ENCODE results near the gene TIPARP.

GRCh38 chr3:156726456-156726855 is 52.1 kb downstream of the TIPARP start:
- no peak for TF ChIP-seq POLR2AphosphoS5 (IDR thresholded peaks at IDR 0.05; ENCODE audit: low read depth, low read length)
- TF ChIP-seq SIN3A (IDR thresholded peaks at IDR 0.05; ENCODE audit: borderline replicate concordance, insufficient read depth, low read length): no peak
- TF ChIP-seq TAF1 (IDR thresholded peaks at IDR 0.05; ENCODE audit: borderline replicate concordance, insufficient read depth, low read length): no peak
- no peak for TF ChIP-seq REST (IDR thresholded peaks at IDR 0.05; ENCODE audit: insufficient read depth in 1 of 2, low read depth in 2 of 2, low read length in 2 of 2)
- TF ChIP-seq FOXP2 (optimal IDR thresholded peaks at IDR 0.05; ENCODE audit: borderline replicate concordance, extremely low read depth, extremely low read length, insufficient read depth): no peak

Measured in PFSK-1 (cell line).